ENCODE results near the gene PTCD3. TPM values are rescaled to one million over a fixed set of nuclear protein-coding genes. Genes with fewer than 3 reads are reported as not detected.

PTCD3 gene
- total RNA-seq, 6 experiments from 2014 or later = 59.5 to 75.4 (median 69.3) TPM

- Mint-ChIP-seq H3K4me3 (peak overlapping the region; percentile 27), H3K36me3 (ENCODE audit: low read depth) (peaks cover 57% of the 10 kb centered on the region), H3K27ac (peak overlapping the region; percentile 79), H3K9me3 (peaks cover 5% of the 10 kb centered on the region), H3K4me1 (ENCODE audit: low read depth) (peaks cover 80% of the 10 kb centered on the region), H3K27me3 (ENCODE audit: insufficient read depth) (no peaks in the 10 kb centered on the region; the same call in 1 of the 2 replicates)
- no peak for DNase-seq
- no peak for TF ChIP-seq CTCF (IDR thresholded peaks at IDR 0.05)
Measured at GRCh38 chr2:86066007-86066578, 39.9 kb upstream of the PTCD3 start.

GRCh38 chr2:86066915-86067314 is 39.1 kb upstream of the PTCD3 start:
- no peak for DNase-seq
- H3K27ac Mint-ChIP-seq = peak overlapping the region; percentile 79; the same call in 1 of the 2 replicates
- peaks cover 59% of the 10 kb centered on the region for H3K36me3 Mint-ChIP-seq (ENCODE audit: low read depth)
- H3K4me3 Mint-ChIP-seq = no peak overlapping the region
- no peaks in the 10 kb centered on the region; the same call in 1 of the 2 replicates for H3K27me3 Mint-ChIP-seq (ENCODE audit: insufficient read depth)
- peaks cover 5% of the 10 kb centered on the region for H3K9me3 Mint-ChIP-seq
- TF ChIP-seq CTCF (IDR thresholded peaks at IDR 0.05) = no peak
- H3K4me1 Mint-ChIP-seq (ENCODE audit: low read depth) = peaks cover 74% of the 10 kb centered on the region

- no peak for TF ChIP-seq CTCF (IDR thresholded peaks at IDR 0.05)
- H3K9me3 Mint-ChIP-seq = no peaks in the 10 kb centered on the region
- no peak overlapping the region for H3K27ac Mint-ChIP-seq
- H3K4me3 Mint-ChIP-seq = no peak overlapping the region
- peaks cover 63% of the 10 kb centered on the region for H3K4me1 Mint-ChIP-seq (ENCODE audit: low read depth)
- H3K36me3 Mint-ChIP-seq (ENCODE audit: low read depth) = peaks cover 52% of the 10 kb centered on the region
- DNase-seq = peak; percentile 9
- H3K27me3 Mint-ChIP-seq (ENCODE audit: insufficient read depth) = no peaks in the 10 kb centered on the region
Measured at GRCh38 chr2:86068136-86068588, 37.9 kb upstream of the PTCD3 start.

- Mint-ChIP-seq H3K4me3 (no peak overlapping the region), H3K9me3 (no peaks in the 10 kb centered on the region), H3K27ac (no peak overlapping the region; the same call in 1 of the 2 replicates), H3K36me3 (ENCODE audit: low read depth) (peaks cover 48% of the 10 kb centered on the region), H3K27me3 (ENCODE audit: insufficient read depth) (no peaks in the 10 kb centered on the region), H3K4me1 (ENCODE audit: low read depth) (peaks cover 59% of the 10 kb centered on the region)
- no peak for TF ChIP-seq CTCF (IDR thresholded peaks at IDR 0.05)
- no peak for DNase-seq
Measured at GRCh38 chr2:86068648-86069047, 37.4 kb upstream of the PTCD3 start.

- Mint-ChIP-seq H3K4me3 (no peak overlapping the region), H3K27me3 (ENCODE audit: insufficient read depth) (no peaks in the 10 kb centered on the region), H3K36me3 (ENCODE audit: low read depth) (peaks cover 45% of the 10 kb centered on the region), H3K4me1 (ENCODE audit: low read depth) (peaks cover 53% of the 10 kb centered on the region), H3K9me3 (no peaks in the 10 kb centered on the region), H3K27ac (peak overlapping the region; percentile 70; the same call in 1 of the 2 replicates)
- no peak for TF ChIP-seq CTCF (IDR thresholded peaks at IDR 0.05)
- DNase-seq = no peak
Measured at GRCh38 chr2:86069091-86069685, 36.8 kb upstream of the PTCD3 start.

All from HFFc6 (cell line).